Kidney glomerular epithelial cell (primary cell): ENCODE results near the gene SPECC1L.

Experiments
- DNase-seq: peaks from one replicate; lab custom pipeline; 2025; lab: John Stamatoyannopoulos, UW

Gene SPECC1L

DNA sequence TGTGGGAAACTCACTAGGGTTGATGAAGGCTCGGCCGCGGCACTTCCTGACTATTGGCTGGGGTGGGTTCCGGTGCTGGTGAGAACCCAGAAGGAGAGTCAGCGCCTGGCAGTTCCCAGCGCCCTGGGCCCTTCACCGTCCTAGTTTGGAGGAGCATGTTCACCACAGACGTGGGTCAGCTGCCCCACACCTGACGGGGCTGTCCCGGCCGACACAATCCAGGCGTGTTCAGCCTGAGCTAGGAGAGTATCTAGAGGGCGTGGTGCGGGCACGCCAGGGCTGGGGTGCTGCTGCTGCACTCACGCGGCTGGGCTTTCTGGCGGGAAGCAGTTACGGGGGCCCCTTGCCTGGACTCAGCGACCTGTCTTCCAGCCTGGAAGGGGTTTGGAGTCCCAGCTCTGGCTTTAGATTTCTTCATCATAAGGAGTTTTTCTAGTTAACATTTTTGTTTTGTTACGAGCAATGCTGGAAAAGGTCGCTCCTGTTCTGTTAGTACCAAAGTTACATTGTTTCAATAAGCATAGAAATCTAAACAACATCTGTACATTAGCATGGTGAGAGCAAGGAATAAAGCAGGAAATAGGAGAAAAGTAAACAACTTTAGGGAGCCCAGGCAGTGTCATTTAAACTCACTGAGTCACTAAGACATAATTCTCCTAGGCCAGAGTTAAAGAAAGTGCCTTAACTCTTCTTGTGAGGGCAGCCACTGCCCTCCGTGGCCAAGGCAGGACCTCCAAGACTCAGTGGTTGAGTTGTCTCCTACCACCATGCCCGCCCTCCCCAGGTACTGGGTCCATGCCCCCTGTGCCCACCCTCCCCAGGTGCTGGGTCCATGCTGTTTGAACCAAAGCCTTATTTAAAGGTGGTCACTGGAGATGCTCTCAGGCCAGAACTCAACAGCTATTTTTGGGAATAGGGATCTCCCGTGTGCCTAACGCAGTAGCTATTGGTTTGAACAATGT lies 144.6 kb downstream of the SPECC1L start:
- DNase-seq = no peak

DNA sequence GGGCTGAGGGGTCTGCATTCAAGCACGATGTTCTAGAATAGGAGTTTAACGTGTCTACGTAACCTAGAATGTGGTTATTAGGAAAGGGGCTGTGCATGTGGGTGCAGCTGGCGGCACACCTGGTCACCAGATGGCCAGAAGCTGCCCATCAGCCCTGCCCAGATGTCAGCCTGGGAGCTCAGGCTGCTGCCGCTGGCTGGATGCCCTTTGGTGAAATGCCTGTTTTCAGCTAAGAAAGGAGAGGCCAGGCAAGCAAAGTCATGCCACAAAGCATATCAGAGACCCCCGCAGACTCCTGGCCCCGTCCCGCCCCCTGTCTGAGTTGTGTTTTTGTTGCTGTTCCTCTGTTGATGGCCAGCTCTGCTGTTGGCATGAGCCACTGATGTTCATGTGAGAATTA lies 145.5 kb downstream of the SPECC1L start:
- DNase-seq = no peak

DNA sequence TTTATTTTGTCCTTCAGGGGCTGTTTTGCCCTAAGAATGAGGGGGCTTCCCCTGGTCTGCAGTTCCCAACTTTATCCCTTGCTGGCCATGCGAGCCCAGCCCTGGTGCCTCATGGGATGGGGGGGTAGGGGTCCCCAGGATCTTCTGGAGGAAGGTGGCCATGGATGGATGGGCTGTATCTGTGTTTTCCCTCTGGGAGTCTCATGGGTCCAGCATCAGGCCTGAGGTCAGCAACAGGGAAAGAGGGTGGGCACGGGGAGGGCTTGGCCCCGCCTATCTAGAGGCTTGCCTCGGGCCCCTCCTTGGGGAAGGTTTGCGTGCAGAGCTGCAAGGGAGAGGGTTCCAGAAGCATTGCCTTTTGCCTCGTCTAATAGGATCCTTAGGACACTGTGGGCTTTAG lies 146.0 kb downstream of the SPECC1L start:
- DNase-seq = no peak

DNA sequence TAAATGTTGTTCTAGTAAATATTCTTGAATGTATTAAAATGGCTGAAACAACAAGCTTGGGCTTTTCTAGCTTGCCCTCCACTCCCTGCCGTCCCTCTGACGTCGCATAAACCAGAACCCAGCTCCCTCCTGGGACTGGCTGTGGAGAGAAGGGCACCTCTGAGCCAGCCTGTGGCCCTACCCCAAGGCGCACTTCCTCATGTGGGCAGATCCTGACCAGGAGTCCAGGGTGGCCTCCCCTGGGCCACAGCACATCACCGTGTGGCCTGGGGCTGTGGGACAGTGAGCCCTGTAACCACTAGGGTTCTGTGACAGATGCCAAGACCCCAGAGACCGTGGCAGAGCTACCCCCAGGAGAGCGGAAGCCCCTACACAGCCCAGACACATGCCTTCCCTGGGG lies 146.6 kb downstream of the SPECC1L start:
- no peak for DNase-seq

DNA sequence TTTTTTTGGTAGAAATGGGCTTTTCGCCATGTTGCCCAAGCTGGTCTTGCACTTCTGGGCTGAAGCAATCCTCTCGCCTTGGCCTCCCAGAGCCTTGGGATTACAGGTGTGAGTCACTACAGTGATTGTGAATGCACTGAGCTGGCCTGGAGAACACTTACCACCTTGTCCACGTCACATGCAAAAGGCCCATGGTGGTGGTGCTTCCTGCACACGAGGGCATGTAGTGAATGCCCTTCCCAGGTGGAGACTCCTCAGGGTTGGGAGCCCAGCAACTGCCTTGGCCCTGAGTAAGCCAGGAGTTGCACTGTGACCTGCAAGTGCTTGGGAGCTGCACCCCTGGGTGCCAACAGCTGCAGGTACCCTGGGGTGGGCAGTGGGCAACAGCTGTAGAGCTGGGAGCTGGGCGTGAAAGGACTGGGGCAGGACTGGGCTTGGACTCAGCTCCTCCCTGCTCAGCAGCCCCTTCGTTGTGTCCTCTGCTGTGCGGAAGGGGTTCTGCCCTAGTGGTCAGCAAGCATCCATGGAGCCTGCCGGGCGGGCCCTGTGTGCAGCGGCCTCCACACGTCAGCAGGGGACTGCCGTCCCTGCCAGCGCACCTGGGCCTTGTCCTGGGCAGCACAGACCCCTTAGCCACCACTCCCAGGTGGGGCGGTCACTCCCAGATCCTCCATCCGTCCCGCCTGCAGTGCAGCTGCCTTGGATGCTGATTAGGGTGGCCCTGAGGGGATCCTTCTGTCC lies 147.4 kb downstream of the SPECC1L start:
- DNase-seq = no peak

DNA sequence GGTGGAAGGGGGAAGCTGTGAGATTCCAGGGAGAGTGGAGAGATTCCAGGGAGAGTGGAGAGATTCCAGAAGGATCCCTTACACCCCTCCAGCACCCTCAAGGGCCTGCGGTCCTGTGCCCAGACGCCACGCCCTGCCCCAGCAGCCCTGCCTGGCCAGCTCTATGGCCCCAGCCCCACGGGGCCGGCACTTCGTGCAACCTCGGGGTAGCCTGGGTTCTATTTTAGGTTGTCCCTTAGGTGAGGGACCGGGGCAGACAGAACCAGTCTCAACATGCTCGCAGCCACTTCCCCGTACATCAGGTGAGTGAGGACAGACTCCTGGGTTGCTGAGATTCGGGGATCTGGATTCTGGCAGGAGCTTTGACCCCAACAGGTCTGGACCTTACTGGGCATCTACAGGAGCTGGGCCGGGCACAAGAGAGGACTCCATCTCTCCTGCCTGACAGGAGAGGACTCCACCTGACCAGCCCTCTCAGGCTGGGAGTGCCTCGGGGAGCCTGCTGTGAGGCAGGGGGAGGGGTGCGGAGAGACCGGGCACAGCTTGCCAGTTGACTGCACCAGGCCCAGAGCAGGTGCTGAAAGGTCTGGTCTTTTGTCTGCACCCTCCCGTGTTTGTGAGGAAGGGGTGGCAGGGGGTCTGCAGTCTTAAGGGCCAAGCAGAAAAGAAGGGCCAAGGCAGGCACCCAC lies 148.3 kb downstream of the SPECC1L start:
- DNase-seq = no peak

DNA sequence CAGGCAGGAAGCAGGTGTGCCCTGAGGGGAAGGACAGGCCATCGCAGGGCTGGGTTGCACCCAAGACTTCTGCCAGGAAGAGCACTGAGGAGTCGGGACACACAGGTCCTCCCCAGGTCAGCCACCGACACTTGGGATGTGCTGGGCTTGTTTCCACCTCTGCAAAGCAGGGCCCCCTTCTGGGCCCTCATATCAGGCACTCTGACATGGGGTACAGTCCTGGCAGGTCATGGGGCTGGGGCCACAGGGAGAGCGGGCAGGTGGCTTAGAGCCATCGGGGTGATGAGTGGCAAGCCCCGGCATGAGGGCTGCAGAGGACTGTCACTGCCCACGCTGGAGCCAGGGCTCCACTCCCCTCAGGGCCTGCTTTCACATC lies 148.8 kb downstream of the SPECC1L start:
- no peak for DNase-seq

DNA sequence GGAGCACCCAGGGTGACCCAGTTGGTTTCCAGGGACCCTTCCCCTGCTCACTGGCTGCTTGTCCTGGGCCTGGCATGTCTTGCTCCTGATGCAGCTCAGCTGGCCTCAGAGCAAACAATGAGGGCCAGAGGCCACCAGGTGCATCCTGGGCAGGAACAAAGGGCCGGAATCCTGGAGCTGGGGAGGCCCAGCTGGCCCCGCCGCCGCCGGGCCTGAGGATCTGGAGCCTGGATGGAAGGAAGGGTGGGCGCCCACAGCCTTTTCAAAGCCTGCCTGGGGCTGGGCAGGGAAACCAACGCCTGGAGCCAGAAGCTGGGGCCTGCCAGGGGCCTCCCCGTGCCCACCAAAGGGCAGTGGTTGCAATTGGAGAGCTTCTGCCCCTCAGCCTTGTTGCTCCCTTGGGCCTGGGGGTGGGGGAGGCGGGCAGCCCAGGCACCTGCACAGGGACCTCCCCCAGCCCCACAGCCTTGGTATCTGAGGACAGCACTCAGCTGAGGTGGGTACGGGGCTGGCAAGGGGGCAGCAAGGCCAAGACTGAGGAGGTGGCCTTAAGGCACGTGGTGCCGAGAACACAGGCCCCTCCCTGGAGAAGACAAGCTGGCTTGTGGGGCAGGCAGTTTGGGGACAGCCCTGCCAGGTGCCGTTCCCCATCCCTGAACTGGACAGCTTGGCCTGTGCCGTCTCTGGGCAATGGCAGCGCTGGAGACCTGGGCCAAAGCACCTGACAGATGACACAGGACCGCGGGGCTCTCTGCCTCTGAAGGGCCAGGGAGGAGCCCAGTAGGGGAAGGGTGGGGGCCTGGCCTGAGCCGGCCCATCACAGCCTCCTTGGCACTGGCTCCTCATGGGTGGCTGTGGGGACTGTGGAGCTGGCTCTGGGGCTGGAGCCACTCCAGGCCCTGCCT lies 149.7 kb downstream of the SPECC1L start:
- no peak for DNase-seq

DNA sequence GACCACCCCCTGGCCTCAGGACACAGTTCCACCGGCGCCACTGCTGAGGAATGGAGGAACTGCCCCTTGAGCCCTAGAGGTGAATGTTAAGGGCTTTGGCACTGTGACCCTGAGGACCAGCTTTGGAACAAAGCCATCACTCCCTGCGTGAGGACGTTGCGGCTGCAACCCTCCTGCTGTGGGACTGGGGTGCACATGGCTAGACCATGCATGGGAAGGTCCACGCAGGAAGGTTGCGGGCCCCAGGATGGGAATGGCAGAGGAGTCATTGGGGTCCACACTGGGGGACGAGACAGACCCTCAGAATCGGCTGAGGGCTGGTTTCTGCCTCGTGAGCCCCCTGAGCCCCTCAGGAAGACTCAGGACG lies 150.3 kb downstream of the SPECC1L start:
- DNase-seq = no peak

DNA sequence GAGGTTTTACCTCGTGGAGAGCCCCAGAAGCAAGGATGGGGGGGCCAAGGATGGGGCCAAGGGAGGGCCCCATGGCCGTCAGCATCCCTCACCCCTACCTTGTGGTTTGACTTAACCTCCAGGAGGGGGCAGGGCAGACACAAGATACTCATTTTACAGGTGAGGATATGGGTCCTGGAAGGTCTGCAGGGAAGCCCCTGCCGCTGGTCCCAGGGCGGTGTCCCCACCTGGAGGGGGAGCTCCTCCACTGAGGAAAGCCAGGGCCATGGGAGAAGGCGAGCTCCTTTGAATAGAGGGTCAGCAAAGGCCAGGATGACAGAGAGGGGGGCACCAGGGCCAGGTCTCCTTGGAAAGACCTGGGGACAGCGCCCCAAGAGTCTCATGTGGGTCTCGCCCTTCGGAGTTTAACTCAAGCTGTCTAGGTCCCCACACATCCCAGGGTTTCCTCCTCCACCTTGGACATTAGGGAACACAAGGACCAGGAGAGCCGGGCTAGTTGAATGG lies 150.8 kb downstream of the SPECC1L start:
- DNase-seq = no peak

DNA sequence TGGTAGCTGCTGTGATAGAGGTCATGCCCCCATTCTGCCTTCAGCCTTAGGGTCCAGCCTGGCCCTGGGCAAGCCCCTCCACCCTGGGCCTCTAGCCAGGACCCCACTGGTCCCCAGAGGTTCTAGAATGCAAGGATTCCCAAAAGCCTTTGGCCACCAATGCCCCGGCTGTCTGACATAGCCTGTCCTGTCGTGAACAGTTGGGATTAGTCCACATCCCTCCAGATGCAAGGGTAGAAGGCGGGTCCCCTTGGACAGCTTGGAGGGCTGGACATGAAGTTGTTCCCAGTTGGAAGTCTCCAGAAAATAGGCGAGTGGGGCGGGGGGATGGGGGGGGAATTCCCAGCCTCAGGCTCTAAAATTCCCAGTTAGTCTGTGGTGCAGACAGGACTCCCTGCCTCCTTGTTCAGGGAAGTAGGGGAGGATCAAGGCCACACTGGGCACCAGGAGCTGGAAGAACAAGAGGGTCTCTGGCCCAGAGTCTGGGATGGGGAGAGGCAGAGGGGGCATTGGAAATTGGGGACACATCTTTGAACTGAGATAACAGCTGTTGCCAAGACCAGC lies 151.6 kb downstream of the SPECC1L start:
- DNase-seq = no peak

DNA sequence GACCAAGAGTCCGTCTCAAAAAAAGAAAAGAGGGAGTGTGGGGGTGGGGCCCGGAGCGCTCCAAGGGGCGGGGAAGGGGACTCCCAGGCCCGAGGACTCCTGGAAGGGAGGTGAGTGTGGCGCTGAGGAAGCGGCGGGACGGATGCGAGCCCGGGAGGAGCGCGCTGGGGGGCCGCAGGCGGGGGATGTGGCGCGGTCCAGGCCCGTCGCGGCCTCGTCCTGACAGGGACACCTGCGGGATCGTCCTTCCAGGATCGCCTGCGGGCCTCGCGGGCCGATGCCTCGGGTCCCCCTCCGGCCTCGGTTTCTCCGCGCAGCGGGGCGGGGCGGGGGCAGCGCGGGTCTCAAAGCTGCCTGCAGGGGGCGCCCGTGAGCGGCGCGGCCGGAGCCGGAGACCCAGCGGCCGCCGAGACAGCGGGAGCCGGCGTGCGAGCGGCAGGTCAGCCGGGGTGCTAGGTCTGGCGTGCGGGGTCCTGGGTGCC lies 152.9 kb downstream of the SPECC1L start:
- peak; percentile 5 for DNase-seq

DNA sequence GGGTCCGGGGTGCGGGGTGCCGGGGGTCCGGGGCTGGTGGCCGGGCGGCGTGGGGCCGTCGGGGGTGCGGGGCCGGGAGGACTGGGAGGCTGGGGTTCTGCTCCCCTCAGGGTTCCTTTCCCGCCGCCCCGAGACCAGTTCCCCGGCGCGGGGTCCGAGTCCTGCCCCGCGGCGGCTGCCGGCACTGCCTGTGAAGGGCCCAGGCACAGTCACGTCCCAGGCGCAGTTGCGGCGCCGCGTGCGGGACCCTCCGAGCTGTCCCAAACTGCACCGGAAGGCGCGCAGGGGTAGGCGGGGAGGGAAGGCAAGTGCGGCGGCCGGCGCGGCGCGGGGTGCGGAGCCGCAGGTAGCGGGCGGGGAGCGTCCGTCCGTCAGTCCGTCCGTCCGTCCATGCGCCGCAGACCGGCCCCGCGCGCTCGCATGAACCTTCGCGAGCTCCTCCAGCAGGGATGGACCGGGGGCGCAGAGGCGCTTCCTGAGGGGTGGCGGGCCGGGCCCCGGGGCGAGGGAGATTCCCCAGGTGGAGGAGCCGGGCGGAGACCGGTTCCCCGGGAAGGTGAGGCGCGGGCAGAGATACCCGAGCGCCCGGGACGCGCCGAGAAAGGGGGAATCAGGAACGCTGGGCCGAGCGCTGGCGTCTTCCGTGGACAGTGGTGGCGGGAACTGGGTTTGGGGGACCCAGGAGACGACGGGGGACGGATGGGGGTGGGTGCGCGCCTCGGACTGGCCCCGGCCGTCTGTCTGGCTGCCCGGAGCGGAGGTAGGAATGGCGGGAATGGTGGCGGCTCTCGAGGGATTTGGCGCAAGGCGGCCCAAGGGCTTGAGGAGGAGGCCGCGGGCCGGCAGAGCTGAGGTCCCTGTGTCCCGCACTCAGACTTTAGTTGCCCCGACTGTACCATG lies 153.6 kb downstream of the SPECC1L start:
- no peak for DNase-seq

DNA sequence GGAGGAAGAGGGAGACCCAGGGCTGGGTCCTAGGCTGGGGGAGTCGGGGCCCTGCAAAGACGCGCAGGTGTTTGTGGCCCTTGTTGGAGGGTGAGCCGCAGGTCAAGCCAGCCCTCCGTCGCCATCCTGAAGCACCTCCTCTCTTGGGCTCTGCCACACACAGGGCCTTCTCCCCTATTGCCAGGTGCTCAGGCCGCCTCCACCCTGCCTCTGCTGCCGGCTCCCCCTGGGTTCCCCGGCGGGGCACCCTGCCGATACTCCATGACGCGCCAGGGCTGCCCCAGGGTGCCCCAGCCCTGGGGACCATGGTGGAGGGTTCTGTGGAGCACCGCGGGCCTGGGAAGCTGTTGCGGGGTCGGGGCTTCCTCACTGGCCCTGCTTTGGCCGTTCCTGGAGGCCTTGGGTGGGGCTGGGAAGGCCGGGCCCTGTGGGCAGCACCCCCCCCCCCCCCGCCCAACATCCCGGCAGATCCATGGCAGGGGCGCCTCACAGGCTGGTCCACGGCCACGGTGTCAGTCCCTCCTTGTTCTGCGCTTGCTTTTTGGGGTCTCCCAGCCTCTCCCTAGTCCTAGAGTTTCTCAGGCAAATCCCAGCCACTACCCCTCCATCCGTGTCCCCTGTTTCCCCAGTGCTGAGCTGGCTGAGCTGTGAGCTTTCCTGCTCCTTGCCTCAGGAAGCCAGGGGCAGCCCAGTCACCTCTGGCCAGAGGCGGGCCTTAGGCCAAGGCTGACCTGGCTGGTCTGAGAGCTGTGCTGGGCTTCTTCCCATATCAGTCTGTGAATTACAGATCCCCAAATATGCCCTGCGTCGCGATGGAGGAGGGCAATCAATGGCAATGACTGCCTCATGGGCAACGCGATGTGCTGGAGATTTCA lies 154.5 kb downstream of the SPECC1L start:
- no peak for DNase-seq

DNA sequence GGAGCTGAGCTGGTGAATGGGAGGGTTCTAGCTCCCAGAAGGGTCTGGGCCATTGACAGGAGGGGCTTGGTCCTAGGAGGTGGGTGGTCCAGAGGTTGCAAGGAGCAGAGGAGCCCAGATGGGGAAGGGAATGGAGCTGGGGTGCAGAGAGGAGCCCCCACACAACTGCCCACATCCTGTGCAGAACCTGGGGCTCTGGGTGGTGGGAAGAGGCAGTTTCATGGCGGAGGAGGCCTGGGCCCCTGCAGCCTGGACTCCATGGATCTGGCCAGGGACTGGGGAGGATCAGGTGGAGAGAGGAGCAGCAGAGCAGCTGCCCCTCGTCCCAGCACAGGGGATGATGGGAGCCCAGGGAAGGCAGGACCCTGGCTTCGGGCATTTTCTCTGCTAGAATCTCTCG lies 155.8 kb downstream of the SPECC1L start:
- DNase-seq = no peak

DNA sequence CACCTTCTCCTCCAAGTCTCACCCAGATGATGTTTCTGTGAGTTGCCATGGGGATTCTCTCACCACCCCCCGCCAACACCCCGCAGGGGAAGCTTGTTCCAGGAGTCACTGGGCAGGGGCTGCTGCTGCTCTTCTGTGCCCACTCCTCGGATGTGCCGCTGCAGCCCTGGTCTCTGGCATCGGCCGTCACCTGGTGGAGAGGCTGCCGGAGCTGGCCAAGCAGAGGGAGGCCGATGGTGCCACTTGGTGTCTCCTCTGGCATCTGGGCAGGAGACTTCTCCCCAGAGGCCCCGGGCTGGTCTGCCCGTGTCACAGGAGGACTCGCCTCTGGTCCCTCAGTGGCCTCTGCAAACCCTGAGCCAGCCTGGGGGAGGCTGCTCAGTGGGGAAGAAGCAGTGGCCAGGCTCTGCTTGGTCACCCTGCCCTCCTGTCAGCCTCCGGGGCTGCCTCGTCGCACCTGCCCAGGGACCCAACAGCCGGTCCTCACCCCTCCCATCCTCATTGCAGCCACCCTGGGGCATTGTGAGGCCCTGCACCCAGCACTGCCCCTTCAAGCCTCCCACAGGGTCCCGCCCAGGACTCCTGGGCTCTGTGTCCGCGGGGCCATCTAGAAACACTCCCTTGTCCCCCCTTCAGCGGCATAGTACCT lies 156.3 kb downstream of the SPECC1L start:
- DNase-seq = no peak

DNA sequence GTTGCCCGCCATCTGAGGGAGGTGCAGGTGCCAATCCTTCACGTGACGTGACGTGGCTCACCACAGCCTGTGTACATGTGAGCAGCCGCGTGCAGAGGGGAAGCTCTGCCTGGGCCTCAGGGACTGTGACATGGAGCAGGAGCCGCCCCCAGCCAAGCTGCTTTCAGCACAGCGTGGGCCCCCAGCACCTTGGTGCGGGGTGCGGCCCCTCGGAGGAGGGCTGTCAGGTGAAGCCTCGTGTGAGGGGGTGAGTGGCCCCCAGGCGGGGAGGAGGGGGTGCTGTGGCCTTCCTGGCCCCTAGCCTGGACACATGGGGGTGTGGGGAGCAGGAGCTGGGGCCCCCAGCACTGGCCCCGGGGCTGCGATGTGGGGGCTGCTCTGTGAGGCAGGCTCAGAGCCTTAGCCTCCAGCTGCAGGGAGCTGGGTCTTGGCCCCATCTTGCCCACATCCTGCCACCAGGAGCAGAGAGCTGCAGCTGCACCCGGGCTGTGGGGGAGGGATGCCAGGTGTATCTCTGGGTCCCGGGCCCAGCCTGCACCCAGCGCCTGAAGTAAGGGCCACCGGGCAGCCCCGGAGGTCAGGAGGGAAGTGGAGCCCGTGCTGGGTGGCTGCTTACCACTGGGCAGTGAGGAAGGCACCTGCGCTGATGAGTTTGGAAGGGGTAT lies 157.0 kb downstream of the SPECC1L start, which contains the start of gene ADORA2A:
Gene ADORA2A (plus strand): TSS at position 100 of the 665 bp plus-strand sequence. CDS start 5,806 bp downstream, outside the sequence.
- no peak for DNase-seq
